Mesenteric fat pad (tissue), 1 donor: Measurements from ENCODE around the gene ADCY1. TPM values are rescaled to one million over a fixed set of nuclear protein-coding genes. Genes with fewer than 3 reads are reported as not detected.
"Not testable (repeated sequence)": the region's sequence is repeated elsewhere in the genome, so short reads cannot be mapped to it uniquely, and the experiment has no call there.

Experiments used
- DNase-seq: peaks from one replicate; pipeline ENCODE4 v3.0.0-alpha.2; 2020; ENCODE audit warnings: low spot score
- total RNA-seq: library from RNA; stranded (reverse); fragmentation: NEBNext Ultra II Directional; extraction: Animal tissue kit (Norgen Biotek cat#: 25700); gene quantifications from one replicate; pipeline ENCODE4 v1.2.1, GENCODE V29; 2021
- donor health status: DM: yes; HTN: yes; CAD: no.

The ADCY1 gene
- total RNA-seq, 1 donor from 2014 or later: 3.3 TPM

GRCh38 chr7:45725231-45725630 lies 151.1 kb downstream of the ADCY1 start:
- not testable (repeated sequence) for DNase-seq

DNA sequence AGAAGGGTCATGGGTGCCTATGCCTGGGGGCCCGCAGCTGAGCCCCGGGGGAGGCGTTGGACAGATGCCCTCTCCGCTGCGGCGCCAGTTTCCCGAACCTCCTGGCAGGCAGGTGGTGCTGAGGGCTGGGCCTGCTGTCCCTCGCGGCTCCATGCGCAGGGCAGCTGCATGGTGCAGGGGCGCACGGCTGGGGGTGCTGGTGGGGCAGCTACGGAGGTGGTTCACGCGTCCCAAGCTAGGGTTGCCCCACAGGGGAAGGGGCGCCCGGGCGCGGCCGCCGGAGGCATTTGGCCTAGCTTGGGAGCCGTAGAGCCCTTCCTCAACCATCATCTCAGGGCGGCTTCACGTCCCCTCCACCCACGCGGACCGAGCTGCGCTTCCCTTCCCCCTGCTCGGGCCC lies 152.7 kb downstream of the ADCY1 start:
- DNase-seq: peak; percentile 85

- not testable (repeated sequence) for DNase-seq
Measured at GRCh38 chr7:45731692-45732443, 157.7 kb downstream of the ADCY1 start.

DNA sequence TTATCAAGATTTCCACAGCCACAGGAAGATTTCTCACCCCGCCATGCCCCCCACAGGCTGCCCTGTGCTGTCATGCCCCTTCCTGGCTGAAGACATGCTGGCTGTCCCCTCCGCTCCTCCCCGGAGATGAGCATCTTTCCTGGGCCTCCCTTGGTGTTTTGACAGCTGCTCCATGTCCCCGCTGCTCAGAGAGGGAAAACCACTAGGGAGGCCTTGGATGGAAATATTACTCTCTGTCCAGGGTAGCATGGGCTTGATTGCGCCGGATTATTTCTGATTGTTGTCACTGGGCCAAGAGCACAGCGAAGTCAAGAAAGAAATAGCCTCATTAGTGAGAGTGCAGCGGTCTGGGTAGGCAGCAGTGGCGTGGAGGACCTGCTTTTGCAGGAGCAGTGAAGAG lies 164.8 kb downstream of the ADCY1 start:
- not testable (repeated sequence) for DNase-seq

DNA sequence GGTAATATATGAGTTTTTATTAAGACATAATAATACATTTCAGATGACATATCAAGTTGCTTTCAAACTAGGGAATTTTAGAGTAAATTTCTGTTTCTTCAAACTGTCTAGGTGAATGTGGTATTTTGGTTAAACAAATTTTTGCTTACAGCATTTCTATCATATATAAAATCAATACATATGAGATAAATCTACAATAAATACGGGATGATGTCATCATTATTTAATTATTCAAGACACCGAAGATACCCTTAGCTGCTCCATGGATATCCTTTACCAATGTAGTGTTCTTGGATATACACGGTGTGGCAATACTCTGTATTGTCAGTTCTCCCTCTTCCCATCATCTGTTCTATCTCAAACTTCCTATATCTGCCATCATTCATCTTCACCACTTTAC lies 166.4 kb downstream of the ADCY1 start:
- DNase-seq: not testable (repeated sequence)

- not testable (repeated sequence) for DNase-seq
Measured at GRCh38 chr7:45748976-45749375, 174.8 kb downstream of the ADCY1 start.

DNA sequence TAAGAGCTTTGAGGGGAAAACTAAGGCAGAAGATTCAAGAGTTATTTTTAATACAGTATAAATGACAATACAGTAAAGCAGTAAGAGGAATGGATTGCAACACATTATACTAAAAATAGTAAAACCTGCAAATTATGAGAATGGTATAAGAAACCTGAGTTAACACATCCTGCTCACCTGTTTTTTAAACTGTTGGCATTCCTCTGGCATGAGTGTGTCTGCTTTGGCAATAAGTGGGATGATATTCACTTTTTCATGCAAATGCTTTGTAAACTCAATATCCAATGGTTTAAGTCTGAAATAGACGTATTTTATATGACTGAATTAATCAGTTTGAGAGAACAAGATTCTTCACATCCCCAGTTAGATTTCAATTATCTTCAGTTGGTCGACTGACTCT lies 177.2 kb downstream of the ADCY1 start:
- not testable (repeated sequence) for DNase-seq

DNA sequence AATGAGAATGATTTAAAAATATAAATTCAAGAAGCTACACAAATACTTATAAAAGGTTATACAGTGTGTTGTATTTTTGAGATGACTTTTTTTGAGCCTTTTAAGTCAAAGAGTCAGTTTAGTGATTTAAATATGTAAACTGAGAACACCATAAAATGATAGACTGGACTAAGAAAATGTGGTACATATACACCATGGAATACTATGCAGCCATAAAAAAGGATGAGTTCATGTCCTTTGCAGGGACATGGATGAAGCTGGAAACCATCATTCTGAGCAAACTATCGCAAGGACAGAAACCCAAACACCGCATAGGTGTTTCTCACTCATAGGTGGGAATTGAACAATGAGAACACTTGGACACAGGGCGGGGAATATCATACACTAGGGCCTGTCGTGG lies 182.2 kb downstream of the ADCY1 start:
- DNase-seq: not testable (repeated sequence)

DNA sequence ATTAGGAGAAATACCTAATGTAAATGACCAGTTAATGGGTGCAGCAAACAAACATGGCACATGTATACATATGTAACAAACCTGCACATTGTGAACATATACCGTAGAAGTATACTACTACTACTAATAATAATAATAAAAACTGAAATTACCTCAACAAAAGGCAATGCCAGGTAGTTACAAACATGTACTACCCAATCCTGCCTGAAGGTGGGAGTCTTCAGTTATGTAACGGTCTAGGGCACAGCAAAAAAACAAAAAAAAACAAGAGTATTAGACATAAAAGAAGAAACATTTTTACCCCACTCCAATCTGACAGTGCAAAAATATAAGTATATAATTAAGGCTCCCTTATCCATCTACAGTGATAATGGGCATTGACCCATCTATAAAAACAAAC lies 182.6 kb downstream of the ADCY1 start:
- DNase-seq: not testable (repeated sequence)

- not testable (repeated sequence) for DNase-seq
Measured at GRCh38 chr7:45759464-45759863, 185.3 kb downstream of the ADCY1 start.

DNA sequence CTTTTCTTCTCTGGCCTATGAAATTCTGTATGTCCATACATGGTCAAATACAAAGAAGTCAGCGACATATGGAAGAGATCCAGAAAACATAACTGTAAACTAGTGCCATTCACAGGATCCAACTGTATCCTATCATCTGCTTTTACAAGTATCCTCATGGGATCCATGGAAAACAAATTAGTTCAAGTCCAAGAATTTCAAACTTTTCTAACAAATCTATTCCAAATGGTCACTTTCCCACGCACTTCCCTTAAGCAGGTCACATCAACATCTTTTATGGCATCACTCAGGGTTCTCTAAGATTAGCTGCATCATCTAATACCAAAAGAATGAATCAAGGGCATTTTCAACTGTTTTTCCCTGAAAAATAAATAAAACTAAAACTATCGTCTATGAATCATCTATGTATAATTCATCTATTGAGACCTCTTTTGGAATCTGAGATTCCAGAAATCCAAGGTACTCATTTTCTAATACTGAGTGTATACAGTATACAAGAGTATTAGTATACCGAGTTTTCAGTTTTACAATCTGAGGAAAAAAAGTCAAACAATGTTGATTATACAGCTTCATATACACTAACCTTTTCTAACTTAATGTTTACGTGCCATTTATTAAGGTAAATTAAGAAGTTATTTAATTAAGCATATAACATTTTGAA lies 187.5 kb downstream of the ADCY1 start:
- not testable (repeated sequence) for DNase-seq

DNA sequence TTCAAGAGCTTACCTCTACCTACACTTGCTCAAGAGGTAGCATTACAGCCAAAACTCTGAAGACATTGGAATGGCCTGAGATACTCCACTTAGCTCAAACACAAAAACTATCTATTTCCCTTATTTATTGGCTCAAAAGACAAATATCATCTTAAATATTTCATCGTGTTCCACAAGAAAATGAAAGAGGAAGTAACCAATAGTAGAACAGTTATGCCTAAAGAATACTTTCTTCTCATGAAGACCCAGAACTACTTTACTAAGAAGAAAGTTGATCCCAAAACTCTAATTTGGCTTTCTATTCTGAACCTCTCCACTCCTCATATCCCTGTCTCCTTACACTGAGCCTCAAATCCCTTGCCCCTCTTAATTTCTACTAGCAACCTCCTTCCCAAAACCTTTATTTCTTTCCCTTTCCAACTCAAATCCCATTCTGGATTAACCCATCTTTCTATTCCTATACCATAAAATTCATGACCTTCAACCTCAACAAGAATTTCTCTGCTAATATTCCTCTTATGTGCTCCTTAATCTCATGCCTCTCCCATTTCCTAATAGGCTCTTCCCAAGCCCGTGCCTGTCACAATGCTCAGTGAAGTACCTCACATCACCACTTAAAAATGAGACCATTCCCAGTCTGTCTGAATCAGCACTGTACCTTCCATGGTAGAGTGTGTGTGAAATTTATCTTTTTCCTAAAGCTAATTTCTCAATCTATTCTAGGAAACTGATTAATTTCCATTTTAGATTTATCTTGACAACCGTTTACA lies 188.2 kb downstream of the ADCY1 start:
- not testable (repeated sequence) for DNase-seq

DNA sequence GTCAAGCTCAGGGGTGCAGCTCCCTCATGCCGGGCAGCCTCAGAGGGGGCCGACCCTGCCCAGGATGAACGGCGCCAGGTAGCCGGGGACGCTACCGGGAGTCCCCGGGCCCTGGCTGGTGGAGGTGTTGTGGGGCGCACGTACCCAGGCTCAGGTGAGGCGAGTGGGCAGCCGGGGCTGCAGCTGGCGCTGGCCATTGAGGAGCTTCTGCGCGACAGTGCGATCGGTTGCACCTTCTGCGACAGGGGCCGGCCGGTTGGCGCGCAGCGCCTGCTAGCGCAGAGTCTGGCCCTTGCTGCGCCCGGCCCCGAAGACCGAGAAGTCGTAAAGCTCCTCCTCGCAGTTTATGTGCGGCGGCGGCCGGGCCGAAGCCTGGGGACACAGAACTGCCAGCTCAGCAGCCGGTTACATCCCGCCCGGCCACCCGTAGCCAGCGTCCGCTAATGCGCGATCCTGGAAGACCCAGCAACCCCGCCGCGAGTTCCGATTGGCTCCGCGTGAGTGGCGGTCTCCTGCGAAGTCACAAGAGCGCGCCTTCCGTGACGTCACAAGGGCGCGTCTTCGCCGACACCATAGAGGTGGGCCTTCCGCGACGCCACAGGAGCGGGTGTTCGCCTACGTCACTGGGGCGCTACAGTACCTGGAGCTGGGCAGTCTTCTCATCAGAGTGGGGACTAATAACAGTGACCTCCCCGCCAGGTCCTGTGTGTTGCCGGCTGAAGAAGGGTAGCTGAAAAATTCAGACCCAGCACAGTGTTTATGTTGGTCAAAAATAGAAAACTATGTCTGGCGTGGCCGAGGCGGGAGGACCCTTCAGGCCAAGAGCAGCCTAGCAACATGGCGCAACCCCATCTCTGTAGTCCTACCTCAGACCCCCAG lies 194.6 kb downstream of the ADCY1 start:
- DNase-seq: peak; percentile 100

GRCh38 chr7:45769626-45770025 lies 195.5 kb downstream of the ADCY1 start:
- not testable (repeated sequence) for DNase-seq
